Muscle layer of duodenum (tissue), 2 donors: ENCODE results near the gene CPLX3.

Experiments
- H3K27ac ChIP-seq: one replicate; pipeline ENCODE4 v1.7.0; 2013; ENCODE audit warnings: mild to moderate bottlenecking, low read length
- H3K27me3 ChIP-seq: one replicate; pipeline ENCODE4 v1.7.0; 2013; ENCODE audit warnings: low read depth, mild to moderate bottlenecking, control low read depth, low read length
- H3K36me3 ChIP-seq, 2 donors: one replicate each; pipeline ENCODE4 v1.7.0; 2013; ENCODE audit warnings: low read length in 2 of 2, control low read depth in 1 of 2, mild to moderate bottlenecking in 1 of 2; ENCODE audit not compliant: insufficient read depth in 2 of 2, control insufficient read depth in 1 of 2
- H3K4me1 ChIP-seq, 2 donors: one replicate each; pipeline ENCODE4 v1.7.0; 2013; ENCODE audit warnings: low read length in 2 of 2, mild to moderate bottlenecking in 2 of 2, control low read depth in 1 of 2, moderate library complexity in 1 of 2; ENCODE audit not compliant: insufficient read depth in 2 of 2, control insufficient read depth in 1 of 2
- H3K4me3 ChIP-seq, 2 donors: one replicate each; pipeline ENCODE4 v1.7.0; 2013; ENCODE audit warnings: low read length in 2 of 2, low read depth in 1 of 2, mild to moderate bottlenecking in 1 of 2
- H3K9me3 ChIP-seq, 2 donors: one replicate each; pipeline ENCODE4 v1.7.0; 2013; ENCODE audit warnings: low read length in 2 of 2, control low read depth in 1 of 2, mild to moderate bottlenecking in 1 of 2; ENCODE audit not compliant: control insufficient read depth in 1 of 2
- donor health status: healthy.

Gene CPLX3

GRCh38 chr15:74869726-74870407, 43.4 kb downstream of the CPLX3 start:
- H3K4me1 ChIP-seq, result peaks cover 29 to 52% of the 10 kb centered on the region in 2 donors
- H3K36me3 ChIP-seq, result peaks cover 0 to 6% of the 10 kb centered on the region in 2 donors
- H3K9me3 ChIP-seq, result no peaks in the 10 kb centered on the region
- H3K4me3 ChIP-seq, result peak overlapping the region in 1 of 2 donors; percentile 50
- H3K27me3 ChIP-seq, result no peaks in the 10 kb centered on the region
- peak overlapping the region; percentile 88 for H3K27ac ChIP-seq

DNA sequence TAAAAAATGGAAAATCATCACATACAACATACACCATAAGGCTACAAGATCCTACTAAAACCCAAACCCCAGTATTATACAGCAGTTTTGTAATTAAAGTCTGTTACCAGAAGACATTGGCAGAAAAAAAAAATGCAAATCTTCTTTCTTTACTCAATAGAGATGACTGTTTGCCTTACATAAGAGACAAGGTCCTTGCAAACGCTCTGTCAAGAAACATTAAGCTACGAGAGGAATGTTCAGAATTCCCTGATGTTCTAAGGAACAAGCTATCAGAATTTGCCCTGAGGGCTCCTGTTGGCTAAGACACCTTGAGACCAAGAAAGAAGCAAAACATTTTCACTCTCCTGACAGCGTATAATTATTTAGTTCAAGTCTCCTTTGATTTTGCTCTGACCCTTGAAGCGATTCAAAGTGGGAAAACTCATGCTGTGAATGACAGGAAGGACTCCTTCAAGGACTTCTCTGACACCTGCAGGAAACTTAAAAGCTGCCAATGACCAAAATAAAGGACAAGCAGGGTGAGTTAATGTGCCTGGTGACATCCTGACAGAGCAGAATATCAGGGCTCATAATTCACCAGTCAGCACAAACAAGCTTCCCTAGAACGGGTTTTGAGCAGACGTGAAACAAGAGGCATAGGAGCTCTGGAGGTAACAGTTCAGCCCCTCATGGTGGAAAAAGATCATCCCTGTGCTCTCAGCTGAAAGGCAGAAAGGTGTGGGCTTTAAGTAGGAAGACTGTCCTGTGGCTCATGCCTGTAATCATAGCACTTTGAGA, 44.2 kb downstream of the CPLX3 start:
- H3K27ac ChIP-seq, result peak overlapping the region; percentile 88
- peak overlapping the region in 1 of 2 donors; percentile 50 for H3K4me3 ChIP-seq
- peaks cover 29 to 52% of the 10 kb centered on the region in 2 donors for H3K4me1 ChIP-seq
- no peaks in the 10 kb centered on the region for H3K9me3 ChIP-seq
- H3K27me3 ChIP-seq, result no peaks in the 10 kb centered on the region
- H3K36me3 ChIP-seq, result peaks cover 0 to 6% of the 10 kb centered on the region in 2 donors

DNA sequence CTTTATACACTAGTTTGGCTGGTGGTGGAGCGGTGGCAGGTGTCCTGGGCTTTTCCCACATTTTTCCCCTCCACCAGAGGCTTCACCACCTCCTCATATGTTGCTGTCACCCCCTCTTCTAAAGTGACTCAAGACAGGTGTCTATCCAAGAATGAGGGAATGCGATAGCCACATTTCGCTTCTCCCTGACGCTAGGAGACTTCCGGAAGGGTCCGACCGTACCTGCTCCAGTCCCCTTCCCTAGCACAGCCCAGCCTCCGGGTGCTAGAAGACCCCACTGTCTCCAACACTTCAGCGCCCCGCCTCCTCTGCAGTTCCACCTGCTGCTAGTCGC, 46.2 kb downstream of the CPLX3 start:
- H3K4me3 ChIP-seq, result peak overlapping the region; percentile 88 to 94
- H3K27ac ChIP-seq, result peak overlapping the region; percentile 94
- peaks cover 22 to 52% of the 10 kb centered on the region in 2 donors for H3K4me1 ChIP-seq
- H3K27me3 ChIP-seq, result no peaks in the 10 kb centered on the region
- peaks cover 0 to 6% of the 10 kb centered on the region in 2 donors for H3K36me3 ChIP-seq
- no peaks in the 10 kb centered on the region for H3K9me3 ChIP-seq

DNA sequence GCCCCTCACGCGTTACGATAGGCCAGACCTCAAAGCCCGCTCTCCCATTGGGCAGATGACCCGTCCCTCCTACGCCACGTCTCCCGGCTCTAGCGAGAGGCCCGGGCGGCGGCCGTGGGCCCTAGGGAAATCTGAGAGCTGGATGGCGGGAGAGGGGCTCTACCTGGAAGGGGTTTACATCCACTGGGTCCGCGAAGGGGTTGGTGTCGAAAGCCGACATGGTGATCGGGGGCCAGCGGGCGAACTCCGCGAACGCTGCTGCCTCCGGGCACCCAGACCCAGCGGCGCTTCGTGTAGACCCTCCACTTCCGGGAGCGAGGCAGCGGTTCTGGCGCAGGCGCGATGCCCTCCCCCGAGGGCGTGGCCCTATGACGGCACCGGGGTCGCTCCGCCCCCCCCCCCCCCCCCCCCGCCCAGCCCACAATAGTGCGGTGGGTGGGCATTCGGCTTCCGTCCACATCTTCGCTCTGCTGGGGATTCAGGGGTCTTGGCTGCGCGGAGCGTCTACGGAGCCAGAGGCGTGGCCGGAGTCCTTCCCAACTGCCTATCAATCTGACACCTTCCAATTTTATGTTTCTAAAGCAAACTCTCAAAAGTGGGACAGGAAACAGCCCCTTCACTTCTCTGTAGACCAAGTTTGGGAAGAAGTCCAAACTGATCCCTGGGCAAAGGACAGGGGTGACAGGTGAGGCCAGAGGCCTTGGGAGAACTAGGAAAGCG, 46.8 kb downstream of the CPLX3 start, which contains the start of gene SCAMP2:
Gene SCAMP2, minus strand, starts transcription at position 330 of the 720 bp plus-strand sequence. Its CDS starts 110 bp downstream, at position 220.
- Histone ChIP-seq H3K4me3 (peak within 1 kb of the TSS; percentile 88 to 94), H3K9me3 (no peaks in the 10 kb centered on the region), H3K4me1 (peaks cover 21 to 47% of the 10 kb centered on the region in 2 donors), H3K27me3 (no peaks in the 10 kb centered on the region), H3K36me3 (peaks cover 0 to 6% of the 10 kb centered on the region in 2 donors), H3K27ac (peak within 1 kb of the TSS; percentile 94)

- Histone ChIP-seq H3K4me1 (peaks cover 18 to 40% of the 10 kb centered on the region in 2 donors), H3K4me3 (peak overlapping the region; percentile 76 to 88), H3K27me3 (no peaks in the 10 kb centered on the region), H3K36me3 (peaks cover 0 to 6% of the 10 kb centered on the region in 2 donors), H3K27ac (peak overlapping the region; percentile 94), H3K9me3 (no peaks in the 10 kb centered on the region)
These were observed 47.5 kb downstream of the CPLX3 start for GRCh38 chr15:74873756-74874424.

DNA sequence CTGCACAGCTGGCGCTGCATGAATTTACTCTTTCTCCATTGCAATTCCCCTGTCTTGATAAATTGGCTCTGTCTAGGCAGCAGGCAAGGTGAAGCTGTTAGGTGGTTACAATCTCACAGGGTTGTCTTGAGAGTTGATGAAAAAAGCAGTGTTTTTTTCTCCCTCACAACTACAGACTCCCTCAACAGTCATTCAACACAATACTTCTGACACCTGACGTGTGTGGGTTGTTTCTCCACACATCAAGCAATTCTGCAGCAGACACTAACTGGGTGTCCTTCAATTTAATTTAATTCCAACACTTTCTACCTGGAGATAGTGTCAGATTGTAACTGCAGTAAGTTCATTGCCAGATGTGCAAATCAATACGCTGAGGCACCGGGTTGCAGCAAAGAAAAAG, 51.8 kb downstream of the CPLX3 start:
- no peaks in the 10 kb centered on the region for H3K36me3 ChIP-seq
- H3K27ac ChIP-seq, result no peak overlapping the region
- peaks cover 0 to 4% of the 10 kb centered on the region in 2 donors for H3K4me1 ChIP-seq
- H3K4me3 ChIP-seq, result no peak overlapping the region
- no peaks in the 10 kb centered on the region for H3K9me3 ChIP-seq
- H3K27me3 ChIP-seq, result no peaks in the 10 kb centered on the region
